Body of pancreas (tissue), 4 donors: Measurements from ENCODE around the gene BIRC5. TPM values are rescaled to one million over a fixed set of nuclear protein-coding genes. Genes with fewer than 3 reads are reported as not detected.
A peak's percentile ranks its signal among the peaks of the same experiment; 100 is the strongest.
"Not testable (repeated sequence)": the region's sequence is repeated elsewhere in the genome, so short reads cannot be mapped to it uniquely, and the experiment has no call there.

Experiments
- ATAC-seq: fragments of 150-250 bp; one replicate; pipeline ENCODE4 v1.9.1; 2016
- DNase-seq, 4 donors: peaks; one replicate each; pipeline ENCODE4 v3.0.0-alpha.2; 2019
- H3K27ac ChIP-seq, 4 donors: fragments of 200-600 bp; sonication (generic); 1 replicate in 3 of 4; 2 replicates in 1 of 4; pipeline versions ENCODE4 v1.5.1 to v1.6.1; 2016 to 2019; ENCODE audit warnings: mild to moderate bottlenecking in 1 of 4, mixed read lengths in 1 of 4, moderate library complexity in 1 of 4
- H3K27me3 ChIP-seq, 2 donors: fragments of 200-600 bp; sonication (generic); one replicate each; pipeline ENCODE4 v1.6.0; 2016; ENCODE audit warnings: mild to moderate bottlenecking in 1 of 2
- H3K36me3 ChIP-seq, 2 donors: fragments of 200-600 bp; sonication (generic); replicated peaks in 1 of 2; 2 replicates each; pipeline ENCODE4 v1.5.1; 2016; ENCODE audit warnings: low read depth in 2 of 2; ENCODE audit not compliant: insufficient read depth in 1 of 2
- H3K4me1 ChIP-seq: fragments of 200-600 bp; sonication (generic); one replicate; pipeline ENCODE4 v1.6.0; 2016
- H3K4me3 ChIP-seq, 2 donors: fragments of 200-600 bp; sonication (generic); 1 replicate in 1 of 2; 2 replicates in 1 of 2; pipeline ENCODE4 v1.5.1; 2016 to 2019
- H3K9me3 ChIP-seq, 3 donors: fragments of 200-600 bp; sonication (generic); 1 replicate in 2 of 3; 2 replicates in 1 of 3; pipeline ENCODE4 v1.5.1; 2016
- CTCF ChIP-seq, 7 experiments: fragments of 450-650 bp in 4 of 7; fragments of 200-600 bp in 3 of 7; sonication (generic) in 3 of 7; IDR thresholded peaks; one replicate each; pipeline ENCODE4 v1.5.1; 2016 to 2019; ENCODE audit warnings: antibody characterized with exemption in 7 of 7
- POLR2A ChIP-seq, 3 donors: fragments of 450-650 bp; IDR thresholded peaks; one replicate each; pipeline ENCODE4 v1.6.1; 2016; ENCODE audit warnings: antibody characterized with exemption in 3 of 3, mild to moderate bottlenecking in 2 of 3
- WGBS, 2 donors: methylation state at CpG; one replicate each; pipeline ENCODE4 v1.1.5; 2017; 5-methylcytosine and 5-hydroxymethylcytosine counted together
- intact Hi-C: fragments of 100-400 bp; cut with DNase I; formaldehyde crosslinking; loops from one replicate; pipeline ENCODE4 v1.15.1; 2023
- total RNA-seq, 2 donors: library from RNA; depleted of rRNA; stranded (reverse); fragments of >200 nt; gene quantifications; one replicate each; pipeline ENCODE4 v1.1.0, GENCODE V29; 2016

BIRC5 gene
- total RNA-seq, 2 donors from 2014 or later = not detected

GRCh38 chr17:78251773-78252103, 37.7 kb downstream of the BIRC5 start:
- DNase-seq = peak in 1 of 4 donors; percentile 11
- 48 to 52% methylated on average over 6 of the region's 6 CpGs for WGBS, 2 donors
- H3K4me3 ChIP-seq = no peak overlapping the region
- TF ChIP-seq CTCF (IDR thresholded peaks at IDR 0.05) (no peak), POLR2A (IDR thresholded peaks at IDR 0.05) (no peak)
- intact Hi-C loops = loop anchor here (5.0 kb wide), 1 partner anchor 139 kb away; no protein-coding TSS in a partner anchor
- H3K36me3 ChIP-seq = no peaks in the 10 kb centered on the region
- peaks cover 23% of the 10 kb centered on the region for H3K4me1 ChIP-seq
- H3K27me3 ChIP-seq = no peaks in the 10 kb centered on the region
- no peak overlapping the region for H3K27ac ChIP-seq
- ATAC-seq = no peak
- no peaks in the 10 kb centered on the region for H3K9me3 ChIP-seq

GRCh38 chr17:78252111-78252634, 38.1 kb downstream of the BIRC5 start:
- peaks cover 23% of the 10 kb centered on the region for H3K4me1 ChIP-seq
- H3K27ac ChIP-seq = no peak overlapping the region
- WGBS, 2 donors = 62 to 71% methylated on average over 11 to 12 of the region's 12 CpGs
- no peaks in the 10 kb centered on the region for H3K36me3 ChIP-seq
- TF ChIP-seq CTCF (IDR thresholded peaks at IDR 0.05) (no peak), POLR2A (IDR thresholded peaks at IDR 0.05) (no peak)
- intact Hi-C loops = loop anchor here (5.0 kb wide), 1 partner anchor 140 kb away; no protein-coding TSS in a partner anchor
- H3K9me3 ChIP-seq = no peaks in the 10 kb centered on the region
- peak in 2 of 4 donors; percentile 14 to 42 for DNase-seq
- ATAC-seq = no peak
- H3K4me3 ChIP-seq = no peak overlapping the region
- H3K27me3 ChIP-seq = no peaks in the 10 kb centered on the region

GRCh38 chr17:78252701-78253635, 38.9 kb downstream of the BIRC5 start:
- TF ChIP-seq CTCF (IDR thresholded peaks at IDR 0.05) = no peak
- TF ChIP-seq POLR2A (IDR thresholded peaks at IDR 0.05) = no peak
- Histone ChIP-seq H3K4me1 (peaks cover 23% of the 10 kb centered on the region), H3K27me3 (no peaks in the 10 kb centered on the region), H3K36me3 (no peaks in the 10 kb centered on the region), H3K27ac (no peak overlapping the region), H3K9me3 (no peaks in the 10 kb centered on the region), H3K4me3 (no peak overlapping the region)
- intact Hi-C loops = loop anchor here (5.0 kb wide), 1 partner anchor 141 kb away; no protein-coding TSS in a partner anchor
- WGBS, 2 donors = 63 to 71% methylated on average over 10 to 13 of the region's 15 CpGs
- ATAC-seq (no peak), DNase-seq (peak in 1 of 4 donors; percentile 10)

- H3K4me1 ChIP-seq = peaks cover 23% of the 10 kb centered on the region
- H3K4me3 ChIP-seq, ATAC-seq, H3K9me3 ChIP-seq, DNase-seq, H3K27ac ChIP-seq, H3K27me3 ChIP-seq, H3K36me3 ChIP-seq: not testable (repeated sequence)
- 63 to 70% methylated on average over 12 of the region's 12 CpGs for WGBS, 2 donors
- intact Hi-C loops = loop anchor here (5.0 kb wide), 1 partner anchor 141 kb away; no protein-coding TSS in a partner anchor
Observed at GRCh38 chr17:78253636-78253945, 39.5 kb downstream of the BIRC5 start.

GRCh38 chr17:78253946-78254672, 40.1 kb downstream of the BIRC5 start:
- H3K27me3 ChIP-seq = no peaks in the 10 kb centered on the region
- H3K4me1 ChIP-seq = peaks cover 23% of the 10 kb centered on the region
- WGBS, 2 donors = 1 to 2% methylated on average over 11 to 70 of the region's 73 CpGs
- TF ChIP-seq CTCF (IDR thresholded peaks at IDR 0.05) (no peak), POLR2A (IDR thresholded peaks at IDR 0.05) (peak in 2 of 3 donors; percentile 61 to 62)
- peak overlapping the region; percentile 75 to 82 for H3K4me3 ChIP-seq
- peak overlapping the region; percentile 61 to 77 (median 72) for H3K27ac ChIP-seq
- ATAC-seq = peak; percentile 81
- no peaks in the 10 kb centered on the region for H3K9me3 ChIP-seq
- H3K36me3 ChIP-seq = no peaks in the 10 kb centered on the region
- peak; percentile 82 to 88 (median 84) for DNase-seq
- intact Hi-C loops = loop anchor here (5.0 kb wide), 1 partner anchor 142 kb away; no protein-coding TSS in a partner anchor
